HG02610 (cell line): ENCODE measurements around the gene ZBP1.

Experiments
- ATAC-seq: cut with Tn5 transposase; IDR thresholded peaks from one replicate; pipeline ENCODE4 v1.9.1; 2021; ENCODE audit warnings: mild to moderate bottlenecking, moderate library complexity; ENCODE audit not compliant: unreplicated experiment

ZBP1 gene

GRCh38 chr20:57619051-57619831, 985 bp downstream of the ZBP1 start:
- peak; percentile 71 for ATAC-seq

GRCh38 chr20:57618764-57619050, 1.5 kb downstream of the ZBP1 start:
- no peak for ATAC-seq

GRCh38 chr20:57618091-57618763, 2.0 kb downstream of the ZBP1 start:
- ATAC-seq = no peak

DNA sequence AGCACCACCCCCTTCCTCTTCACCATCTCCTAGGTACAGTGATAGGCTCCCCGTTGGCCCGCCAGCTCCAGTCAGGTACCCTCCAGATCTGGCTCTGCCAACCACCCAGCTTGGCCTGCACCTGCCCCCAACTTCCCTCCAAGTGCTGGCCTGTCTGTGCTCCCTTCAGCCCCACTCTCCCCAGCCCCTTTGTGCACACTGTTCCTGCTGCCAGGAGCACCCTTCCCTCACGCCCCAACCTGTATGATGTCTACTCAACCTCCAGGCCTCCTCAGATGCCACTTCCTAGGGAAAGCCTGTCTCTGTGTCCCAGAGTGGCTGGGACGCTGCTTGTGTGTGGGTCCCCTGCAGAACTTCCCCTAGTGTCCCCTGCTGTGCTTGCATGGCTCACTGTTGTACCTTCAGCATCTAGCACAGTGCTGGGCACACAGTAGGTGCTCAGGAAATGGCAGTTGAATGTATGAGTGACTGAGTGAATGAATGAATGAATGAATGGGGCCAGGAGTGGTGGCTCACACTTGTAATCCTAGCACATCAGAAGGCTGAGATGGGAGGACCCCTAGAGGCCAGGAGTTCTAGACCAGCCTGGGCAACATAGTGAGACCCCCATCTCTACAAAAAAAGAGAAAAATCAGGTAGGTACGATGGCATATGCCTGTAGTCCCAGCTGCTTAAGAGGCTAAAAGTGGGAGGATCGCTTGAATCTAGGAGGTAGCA, 3.0 kb downstream of the ZBP1 start:
- ATAC-seq = no peak

DNA sequence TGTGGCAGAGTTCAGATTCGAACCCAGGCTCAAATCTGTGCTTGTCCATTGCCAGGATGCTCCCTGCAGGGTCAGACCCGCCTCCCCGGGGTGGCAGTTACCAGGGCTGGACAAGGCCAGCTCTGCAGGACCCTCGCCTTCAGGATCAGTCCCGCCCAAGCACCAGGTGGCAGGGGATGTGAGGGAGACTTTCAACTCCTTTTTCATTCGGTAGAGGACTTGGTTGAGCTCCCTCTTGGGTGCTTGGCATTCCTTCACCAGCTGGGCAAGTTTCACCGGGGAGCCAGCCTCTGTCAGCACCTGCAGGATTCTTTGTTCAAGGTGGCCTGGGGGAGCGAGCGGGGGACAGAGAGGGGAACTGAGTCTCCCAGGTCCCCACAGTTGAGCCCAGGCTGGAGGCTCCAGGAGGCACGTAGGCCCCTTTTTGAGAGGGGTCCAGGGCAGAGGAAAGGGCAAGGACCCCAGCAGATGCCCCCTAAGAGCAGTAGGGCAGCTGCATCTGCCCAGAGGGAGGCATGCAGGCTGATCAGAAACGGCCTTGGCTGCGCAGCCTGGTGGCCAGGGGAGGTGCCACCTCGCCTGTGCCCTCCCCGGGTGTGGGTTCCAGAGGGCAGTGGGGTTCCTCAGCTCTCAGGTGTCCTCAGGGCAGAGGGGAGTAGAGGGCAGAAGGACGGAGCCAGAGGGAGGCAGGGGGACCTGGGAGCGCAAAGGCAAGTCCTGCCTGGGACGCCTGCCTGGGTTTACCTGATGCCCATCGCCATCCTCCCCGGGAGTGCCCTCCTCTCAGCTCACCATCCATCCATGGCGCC, 3.9 kb downstream of the ZBP1 start:
- ATAC-seq = no peak

GRCh38 chr20:57615445-57615811, 4.8 kb downstream of the ZBP1 start:
- no peak for ATAC-seq

GRCh38 chr20:57614490-57615444, 5.5 kb downstream of the ZBP1 start:
- no peak for ATAC-seq

DNA sequence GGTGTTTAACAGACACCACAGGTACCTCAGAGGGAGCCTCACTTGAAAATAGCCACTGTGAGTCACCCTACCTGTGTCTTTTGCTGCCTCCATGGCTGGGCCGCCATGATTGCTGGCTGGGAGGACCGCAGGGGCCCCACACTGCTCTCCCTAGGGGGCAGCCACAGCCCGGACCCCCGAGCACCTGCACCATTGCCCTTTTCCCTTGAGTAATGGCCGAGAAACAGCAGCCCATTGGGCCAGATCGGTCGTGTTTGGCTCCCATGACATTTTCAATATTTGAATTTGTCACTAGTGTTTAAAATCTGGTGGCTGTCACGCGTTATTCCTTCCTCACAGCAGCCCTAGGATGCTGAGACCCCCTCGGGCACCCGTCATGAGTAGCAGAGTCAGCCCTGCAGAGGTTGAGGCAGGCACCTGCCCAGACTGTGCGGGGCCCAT, 6.7 kb downstream of the ZBP1 start:
- no peak for ATAC-seq

- ATAC-seq = no peak
Measured at GRCh38 chr20:57612916-57613315, 7.3 kb downstream of the ZBP1 start.

- no peak for ATAC-seq
Measured at GRCh38 chr20:57612436-57612835, 7.8 kb downstream of the ZBP1 start.

GRCh38 chr20:57611586-57612311, 8.5 kb downstream of the ZBP1 start:
- no peak for ATAC-seq

DNA sequence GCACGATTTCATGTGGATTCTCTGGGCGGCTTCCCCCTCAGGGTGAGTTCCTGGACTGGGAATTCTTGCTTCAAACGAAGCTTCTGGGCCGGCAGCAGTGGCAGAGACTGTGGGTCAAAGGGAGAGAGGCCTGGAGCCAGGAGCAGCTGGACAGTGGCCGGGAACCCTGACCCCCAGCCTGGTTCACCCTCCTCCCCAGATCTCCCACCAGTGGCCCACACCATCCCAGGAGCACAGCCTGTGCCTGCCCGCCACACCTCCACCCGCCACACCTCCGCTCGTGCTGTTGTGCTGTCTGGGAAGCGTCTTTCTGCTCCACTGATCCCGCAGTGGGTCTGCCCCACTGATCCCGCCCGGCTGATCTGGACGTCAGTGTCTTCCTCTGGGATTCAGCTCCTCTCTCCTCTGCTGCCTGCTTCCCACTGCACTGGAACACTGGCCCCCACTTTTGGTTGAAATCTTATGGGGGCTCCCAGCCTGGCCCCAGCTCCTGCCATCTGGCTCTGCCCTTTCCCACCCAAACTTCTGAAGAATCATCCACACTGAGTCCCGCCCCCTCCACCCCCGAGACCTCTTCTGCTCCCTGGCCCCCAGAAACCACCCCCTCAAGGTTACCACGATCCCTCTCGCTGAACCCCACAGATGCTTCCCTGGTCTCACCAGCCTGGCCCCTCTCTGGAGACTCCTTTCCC, 9.8 kb downstream of the ZBP1 start:
- ATAC-seq = no peak

GRCh38 chr20:57609842-57610167, 10.4 kb downstream of the ZBP1 start:
- no peak for ATAC-seq

GRCh38 chr20:57609086-57609841, 11.0 kb downstream of the ZBP1 start:
- ATAC-seq = no peak

DNA sequence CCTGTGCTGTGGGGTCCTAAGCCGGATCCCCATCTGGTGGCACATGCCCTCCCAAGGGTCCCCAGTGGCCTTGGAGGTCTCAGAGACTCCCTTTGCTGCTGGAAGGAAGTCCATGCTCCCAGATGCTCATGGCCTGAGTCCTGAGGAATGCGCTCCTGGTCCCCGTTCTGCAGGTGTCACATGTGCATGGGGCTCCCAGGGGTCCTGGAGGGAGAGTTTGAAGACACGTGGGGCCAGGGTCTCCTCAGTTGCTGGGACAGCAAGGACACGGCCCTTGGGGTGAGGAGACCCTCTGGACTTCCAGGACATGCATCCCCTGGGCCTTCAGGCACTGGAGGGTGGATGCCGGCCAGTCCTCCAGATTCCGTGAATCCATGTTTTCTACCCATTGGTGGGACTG, 11.7 kb downstream of the ZBP1 start:
- ATAC-seq = no peak

- ATAC-seq = no peak
Measured at GRCh38 chr20:57605878-57606277, 14.3 kb downstream of the ZBP1 start.

DNA sequence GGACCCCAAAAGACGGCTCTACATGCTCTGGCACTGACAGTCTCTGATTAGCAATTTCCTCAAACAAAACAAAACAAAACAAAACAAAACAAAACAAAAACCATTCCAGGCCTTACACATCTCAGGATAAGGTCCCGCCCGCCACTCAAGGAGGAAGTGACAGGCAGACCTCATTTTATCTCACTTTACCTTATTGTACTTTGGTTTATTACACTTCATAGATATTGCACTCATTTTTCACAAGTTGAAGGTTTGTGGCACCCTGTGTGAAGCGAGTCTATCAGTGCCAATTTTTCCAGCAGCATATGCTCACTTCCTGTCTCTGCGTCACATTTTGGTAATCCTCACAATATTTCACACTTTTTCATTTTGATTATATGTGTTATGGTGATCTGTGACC, 15.2 kb downstream of the ZBP1 start:
- no peak for ATAC-seq

DNA sequence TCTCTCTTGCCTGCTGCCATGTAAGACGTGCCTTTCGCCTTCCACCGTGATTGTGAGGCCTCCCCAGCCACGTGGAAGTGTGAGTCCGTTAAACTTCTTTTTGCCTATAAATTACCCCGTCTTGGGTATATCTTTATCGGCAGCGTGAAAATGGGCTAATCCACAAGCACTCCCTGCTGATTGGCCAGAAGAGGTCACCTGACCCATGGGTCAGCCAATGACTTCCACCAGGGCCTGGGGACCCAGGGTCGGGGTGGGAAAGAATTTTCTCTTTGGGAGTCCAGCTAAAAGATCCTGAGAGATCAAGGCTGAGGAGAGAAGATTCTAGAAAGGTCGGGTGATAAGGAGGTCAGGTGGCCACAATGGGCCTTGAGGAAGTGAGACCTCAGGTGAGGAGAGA, 17.1 kb downstream of the ZBP1 start:
- ATAC-seq = no peak
